GM12874 (cell line): ENCODE data around the gene PRDM16.

ENCODE experiments used
- TF ChIP-seq, protein P1 (sequence below): IDR thresholded peaks from 2 replicates; pipeline ENCODE4 v1.5.1; 2011; ENCODE audit warnings: low read depth, mild to moderate bottlenecking, control low read depth, low read length, moderate library complexity; ENCODE audit not compliant: insufficient read depth

Gene PRDM16

DNA sequence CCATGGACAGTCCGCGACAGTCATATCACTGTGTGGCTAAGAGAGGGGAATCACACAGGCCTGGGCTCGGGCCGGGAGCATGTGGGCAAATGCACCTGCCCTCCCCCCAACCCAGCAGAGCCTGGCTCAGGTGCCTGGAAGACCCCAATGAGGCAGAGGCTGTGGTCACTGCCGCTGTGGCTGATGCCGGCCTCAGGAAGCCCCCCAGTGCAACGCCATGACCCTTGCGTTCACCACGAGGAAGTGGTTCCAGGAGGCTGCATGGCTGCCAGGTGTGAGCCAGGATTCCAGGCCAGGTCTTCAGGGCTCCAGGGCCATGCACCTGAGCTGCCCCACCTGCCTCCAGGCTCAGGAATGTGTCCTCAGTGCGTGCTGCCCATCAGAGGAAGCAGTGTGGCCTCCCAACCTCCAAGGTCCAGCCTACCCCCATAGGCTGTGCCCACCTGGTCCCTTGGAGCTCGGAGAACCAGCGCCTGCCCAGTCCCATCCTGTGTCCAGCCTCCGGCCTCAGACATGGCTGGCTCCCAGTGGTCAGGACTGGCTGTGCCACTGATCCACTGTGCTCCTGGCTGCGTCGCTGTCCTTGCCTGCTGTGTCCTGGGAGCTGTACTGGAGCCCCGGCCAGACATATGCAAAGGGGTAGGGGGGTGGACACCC, 393.5 kb downstream of the PRDM16 start:
- TF ChIP-seq, protein P1, sequence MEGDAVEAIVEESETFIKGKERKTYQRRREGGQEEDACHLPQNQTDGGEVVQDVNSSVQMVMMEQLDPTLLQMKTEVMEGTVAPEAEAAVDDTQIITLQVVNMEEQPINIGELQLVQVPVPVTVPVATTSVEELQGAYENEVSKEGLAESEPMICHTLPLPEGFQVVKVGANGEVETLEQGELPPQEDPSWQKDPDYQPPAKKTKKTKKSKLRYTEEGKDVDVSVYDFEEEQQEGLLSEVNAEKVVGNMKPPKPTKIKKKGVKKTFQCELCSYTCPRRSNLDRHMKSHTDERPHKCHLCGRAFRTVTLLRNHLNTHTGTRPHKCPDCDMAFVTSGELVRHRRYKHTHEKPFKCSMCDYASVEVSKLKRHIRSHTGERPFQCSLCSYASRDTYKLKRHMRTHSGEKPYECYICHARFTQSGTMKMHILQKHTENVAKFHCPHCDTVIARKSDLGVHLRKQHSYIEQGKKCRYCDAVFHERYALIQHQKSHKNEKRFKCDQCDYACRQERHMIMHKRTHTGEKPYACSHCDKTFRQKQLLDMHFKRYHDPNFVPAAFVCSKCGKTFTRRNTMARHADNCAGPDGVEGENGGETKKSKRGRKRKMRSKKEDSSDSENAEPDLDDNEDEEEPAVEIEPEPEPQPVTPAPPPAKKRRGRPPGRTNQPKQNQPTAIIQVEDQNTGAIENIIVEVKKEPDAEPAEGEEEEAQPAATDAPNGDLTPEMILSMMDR = no peak

DNA sequence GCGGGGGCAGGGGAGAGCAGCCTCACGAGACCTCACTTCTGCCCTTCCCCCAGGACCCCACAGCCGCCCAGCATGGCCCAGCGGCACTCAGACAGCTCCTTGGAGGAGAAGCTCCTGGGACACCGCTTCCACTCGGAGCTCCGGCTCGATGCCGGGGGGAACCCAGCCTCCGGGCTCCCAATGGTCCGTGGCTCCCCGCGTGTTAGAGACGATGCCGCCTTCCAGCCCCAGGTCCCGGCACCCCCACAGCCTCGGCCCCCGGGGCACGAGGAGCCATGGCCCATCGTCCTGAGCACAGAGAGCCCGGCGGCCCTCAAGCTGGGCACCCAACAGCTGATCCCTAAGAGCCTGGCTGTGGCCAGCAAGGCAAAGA, 394.0 kb downstream of the PRDM16 start:
- TF ChIP-seq, protein P1 = no peak

DNA sequence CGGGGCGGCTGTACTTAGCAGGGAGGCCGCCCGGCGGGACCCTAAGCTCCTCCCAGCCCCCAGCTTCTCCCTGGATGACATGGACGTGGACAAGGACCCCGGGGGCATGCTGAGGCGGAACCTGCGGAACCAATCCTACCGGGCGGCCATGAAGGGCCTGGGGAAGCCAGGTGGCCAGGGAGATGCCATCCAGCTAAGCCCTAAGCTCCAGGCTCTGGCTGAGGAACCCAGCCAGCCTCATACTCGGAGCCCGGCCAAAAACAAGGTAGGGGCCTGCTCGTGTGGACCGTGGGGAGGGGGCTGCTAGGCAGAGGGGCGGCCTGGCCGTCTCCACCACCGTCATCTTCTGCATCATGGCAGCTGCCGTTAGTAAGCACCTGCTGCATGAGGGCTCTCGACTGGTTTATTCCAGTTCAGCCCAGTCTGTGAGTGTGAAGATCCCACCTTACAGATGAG, 394.4 kb downstream of the PRDM16 start:
- TF ChIP-seq, protein P1 = no peak

DNA sequence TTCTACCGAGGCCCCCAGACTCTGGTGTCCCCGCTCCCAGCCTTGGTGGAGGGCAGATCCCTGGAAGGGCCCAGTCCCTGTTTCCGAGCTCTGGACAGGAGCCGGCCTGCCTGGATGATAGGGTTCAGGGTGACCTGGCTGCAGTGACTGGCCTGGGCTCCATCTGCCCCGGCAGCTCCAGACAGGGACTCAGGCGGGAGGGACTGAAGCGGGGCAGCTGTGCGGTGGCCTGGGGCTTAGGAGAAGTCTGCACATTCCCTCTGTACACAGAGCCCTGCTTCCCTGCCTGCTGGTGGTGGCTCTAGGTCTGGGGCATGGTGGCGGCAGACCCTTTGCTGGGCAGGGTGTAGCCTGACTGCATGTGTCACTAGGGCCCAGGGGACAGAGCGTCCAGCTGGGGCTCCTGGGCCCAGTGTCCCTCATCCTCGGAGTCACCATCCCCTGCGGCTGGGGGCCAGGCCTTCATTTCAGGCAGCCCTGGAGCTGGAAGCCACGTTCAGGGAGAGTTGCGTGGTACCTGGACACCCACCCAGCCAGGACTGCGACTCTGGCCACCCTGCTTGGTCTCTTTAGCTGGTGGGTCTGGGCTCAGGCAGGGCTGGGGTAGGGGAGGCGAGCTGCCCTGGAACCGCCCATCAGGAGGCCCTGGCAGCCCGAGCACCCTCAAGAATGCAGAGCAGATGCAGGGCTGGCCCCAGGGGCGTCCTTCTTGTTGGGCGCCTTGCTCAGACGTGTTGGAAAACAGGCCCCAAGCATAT, 395.1 kb downstream of the PRDM16 start:
- TF ChIP-seq, protein P1 = no peak

DNA sequence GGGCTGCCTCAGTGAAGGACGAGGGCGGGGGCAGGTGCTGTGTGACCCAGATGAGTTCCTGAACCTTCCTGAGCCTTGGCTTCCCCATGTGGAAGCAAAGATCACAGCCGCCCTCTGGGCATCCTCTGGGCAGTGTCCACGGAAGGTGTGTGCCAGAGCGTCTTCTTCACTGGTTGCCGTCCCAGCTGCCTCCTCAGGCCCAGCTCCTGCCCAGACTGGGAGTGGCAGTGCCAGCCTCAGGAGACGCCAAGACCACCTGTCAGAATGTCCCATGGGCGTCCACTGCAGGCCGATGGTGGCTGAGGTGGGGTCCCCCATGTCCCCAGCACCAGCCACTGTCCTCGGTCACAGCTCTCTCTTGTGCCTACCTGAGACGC, 395.6 kb downstream of the PRDM16 start:
- TF ChIP-seq, protein P1 = no peak

DNA sequence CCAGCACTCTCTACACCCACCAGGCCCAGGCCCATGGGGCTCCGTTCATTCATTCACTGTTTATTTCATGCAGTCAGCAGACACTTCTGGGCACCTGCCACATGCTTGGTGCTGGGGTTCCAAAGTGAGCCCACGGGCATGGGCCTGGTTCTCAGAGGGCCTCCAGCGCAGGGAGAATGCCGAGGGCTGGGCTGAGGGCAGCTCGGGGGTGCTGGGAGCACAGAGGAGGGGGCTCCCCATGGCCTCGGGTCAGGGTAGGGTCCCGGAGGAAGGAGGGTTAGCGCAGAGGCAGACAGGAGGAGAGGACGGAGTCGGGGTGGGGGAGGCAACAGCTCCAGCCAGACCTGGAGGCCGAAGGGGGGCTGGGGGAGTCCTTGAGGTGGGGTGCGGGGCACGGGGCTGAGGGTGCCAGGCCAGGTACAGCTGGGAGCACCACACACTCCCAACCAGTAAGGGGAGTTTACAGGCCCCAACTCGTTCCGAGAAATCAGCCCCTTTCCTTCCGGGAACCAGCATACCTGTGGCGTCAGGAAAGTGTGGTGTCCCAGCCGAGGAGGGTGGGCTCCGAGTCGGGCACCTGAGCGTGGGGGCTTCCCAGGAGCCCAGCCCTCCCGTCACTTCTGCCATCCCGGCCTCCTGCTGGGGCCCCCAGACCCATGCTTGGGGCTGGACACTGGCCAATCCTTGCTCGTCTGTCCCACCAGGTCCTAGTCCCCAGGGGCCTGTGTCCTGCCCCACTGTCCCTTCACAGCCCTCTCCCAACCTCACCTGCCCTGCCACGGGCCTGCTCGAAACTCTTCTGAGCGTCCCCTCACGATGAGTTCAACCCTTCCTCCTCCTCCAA, 396.3 kb downstream of the PRDM16 start:
- TF ChIP-seq, protein P1 = no peak

DNA sequence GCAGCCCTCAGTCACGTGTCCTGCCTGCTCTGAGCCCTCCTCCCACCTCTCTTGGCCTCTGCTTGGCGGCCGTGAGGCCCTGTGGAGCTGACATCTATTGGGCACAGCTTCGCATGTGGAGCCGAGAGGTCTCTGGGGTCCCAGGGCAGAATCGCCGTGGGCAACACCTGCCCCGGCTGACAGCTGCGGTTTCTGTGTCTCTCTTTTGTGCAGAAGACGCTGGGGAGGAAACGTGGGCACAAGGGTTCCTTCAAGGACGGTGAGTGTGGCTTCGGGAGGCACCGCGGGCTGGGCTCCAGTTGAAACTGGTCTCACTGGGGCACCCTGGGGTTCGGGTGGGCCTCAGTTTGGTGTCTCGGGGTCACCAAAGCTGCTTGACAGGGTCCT, 396.9 kb downstream of the PRDM16 start:
- TF ChIP-seq, protein P1 = no peak
